HEK293 (cell line): ENCODE results near the gene PGM2.

Experiments used
- CTCF ChIA-PET: fragments of 350-600 bp; formaldehyde crosslinking; extraction: SDS; loops from one replicate; lab custom pipeline; 2021; ENCODE audit warnings: antibody characterized with exemption; lab: Yijun Ruan, JAX
- POLR2A ChIA-PET: fragments of 300-600 bp; formaldehyde crosslinking; extraction: SDS; loops from one replicate; lab custom pipeline; 2020; ENCODE audit warnings: antibody characterized with exemption, inconsistent platforms; lab: Yijun Ruan, JAX
- H3K27ac ChIP-seq: fragments of 200-500 bp; sonication (Bioruptor generic); 2 replicates; pipeline ENCODE4 v1.5.1; 2014; ENCODE audit warnings: low read depth, low read length, control low read depth, inconsistent platforms; ENCODE audit errors: extremely low read depth
- H3K36me3 ChIP-seq, 2 experiments: fragments of 200-500 bp in 1 of 2; sonication (Bioruptor generic) in 1 of 2; 1 replicate in 1 of 2; 2 replicates in 1 of 2; pipeline ENCODE4 v1.5.1; 2014 to 2017; ENCODE audit warnings: inconsistent platforms in 2 of 2, low read length in 2 of 2; ENCODE audit not compliant: control insufficient read depth in 2 of 2, insufficient read depth in 1 of 2
- H3K4me1 ChIP-seq: fragments of 200-500 bp; sonication (Bioruptor generic); 2 replicates; pipeline ENCODE4 v1.5.1; 2014; ENCODE audit warnings: mild to moderate bottlenecking, low read length, inconsistent platforms; ENCODE audit not compliant: control insufficient read depth, insufficient read depth
- H3K4me3 ChIP-seq: 2 replicates; pipeline ENCODE4 v1.5.1; 2011; ENCODE audit warnings: low read depth, mild to moderate bottlenecking, control low read depth, low read length, moderate library complexity
- H3K9me3 ChIP-seq: fragments of 200-500 bp; sonication (Bioruptor generic); 2 replicates; pipeline ENCODE4 v1.5.1; 2014; ENCODE audit warnings: low read depth, low read length, inconsistent platforms; ENCODE audit not compliant: control insufficient read depth, insufficient read depth
- HIC1 ChIP-seq: fragments of 450-650 bp; formaldehyde crosslinking; IDR thresholded peaks from 2 replicates; pipeline ENCODE4 v1.5.1; 2016; ENCODE audit warnings: missing biosample characterization, missing genetic modification characterization
- PRDM1 ChIP-seq: fragments of 450-650 bp; formaldehyde crosslinking; IDR thresholded peaks from 2 replicates; pipeline ENCODE4; 2016; ENCODE audit warnings: missing biosample characterization, missing genetic modification characterization
- SCRT1 ChIP-seq: fragments of 450-650 bp; formaldehyde crosslinking; IDR thresholded peaks from 2 replicates; pipeline ENCODE4 v1.5.1; 2016; ENCODE audit warnings: missing biosample characterization, missing genetic modification characterization, borderline replicate concordance
- TSHZ1 ChIP-seq: fragments of 450-650 bp; formaldehyde crosslinking; IDR thresholded peaks from 2 replicates; pipeline ENCODE4 v1.5.1; 2016; ENCODE audit warnings: missing biosample characterization, missing genetic modification characterization, borderline replicate concordance
- ZBTB26 ChIP-seq: fragments of 450-650 bp; formaldehyde crosslinking; optimal IDR thresholded peaks from 2 replicates; pipeline ENCODE3; 2016; ENCODE audit warnings: missing biosample characterization, mild to moderate bottlenecking, missing genetic modification characterization
- ZNF248 ChIP-seq: fragments of 450-650 bp; formaldehyde crosslinking; IDR thresholded peaks from 2 replicates; pipeline ENCODE4 v1.5.1; 2017; ENCODE audit warnings: missing biosample characterization, missing genetic modification characterization
- ZNF266 ChIP-seq: fragments of 450-650 bp; formaldehyde crosslinking; IDR thresholded peaks from 2 replicates; pipeline ENCODE4 v1.5.1; 2016; ENCODE audit warnings: missing biosample characterization, missing genetic modification characterization, low read depth
- ZNF341 ChIP-seq: fragments of 450-650 bp; formaldehyde crosslinking; IDR thresholded peaks from 2 replicates; pipeline ENCODE4; 2016; ENCODE audit warnings: low read depth, missing biosample characterization, missing genetic modification characterization
- ZNF391 ChIP-seq: fragments of 450-650 bp; formaldehyde crosslinking; IDR thresholded peaks from 2 replicates; pipeline ENCODE4 v1.5.1; 2016; ENCODE audit warnings: low read depth, missing biosample characterization, missing genetic modification characterization, borderline replicate concordance
- ZNF398 ChIP-seq: fragments of 450-650 bp; formaldehyde crosslinking; IDR thresholded peaks from 2 replicates; pipeline ENCODE4 v1.5.1; 2017; ENCODE audit warnings: missing biosample characterization, missing genetic modification characterization
- ZNF501 ChIP-seq: fragments of 450-650 bp; formaldehyde crosslinking; IDR thresholded peaks from 2 replicates; pipeline ENCODE4 v1.5.1; 2016; ENCODE audit warnings: missing biosample characterization, missing genetic modification characterization
- ZNF518A ChIP-seq: fragments of 450-650 bp; formaldehyde crosslinking; conservative IDR thresholded peaks from 2 replicates; pipeline ENCODE4 v1.5.1; 2016; ENCODE audit warnings: low read depth, missing biosample characterization, missing genetic modification characterization
- ZNF555 ChIP-seq: fragments of 450-650 bp; formaldehyde crosslinking; conservative IDR thresholded peaks from 2 replicates; pipeline ENCODE4 v1.5.1; 2017; ENCODE audit warnings: missing biosample characterization, mild to moderate bottlenecking, missing genetic modification characterization, inconsistent platforms
- ZNF707 ChIP-seq: fragments of 450-650 bp; formaldehyde crosslinking; IDR thresholded peaks from 2 replicates; pipeline ENCODE4 v1.5.1; 2016; ENCODE audit warnings: missing biosample characterization, missing genetic modification characterization
- ZSCAN23 ChIP-seq: fragments of 450-650 bp; formaldehyde crosslinking; IDR thresholded peaks from 2 replicates; pipeline ENCODE4 v1.5.1; 2016; ENCODE audit warnings: missing biosample characterization, missing genetic modification characterization

Gene PGM2

GRCh38 chr4:37836274-37836673, 9.8 kb downstream of the PGM2 start (continued):
- no peak for TF ChIP-seq ZNF501 (tag by site-specific recombination)
- TF ChIP-seq ZNF707 (tag by site-specific recombination), result no peak
- no peak for TF ChIP-seq ZNF398 (tag by site-specific recombination)
- TF ChIP-seq ZNF555 (tag by site-specific recombination), result no peak

GRCh38 chr4:37836838-37837440, 10.5 kb downstream of the PGM2 start:
- Histone ChIP-seq H3K36me3 (peaks cover 8 to 72% of the 10 kb centered on the region in 2 experiments; a peak in 2 of 3 replicates), H3K4me1 (no peaks in the 10 kb centered on the region), H3K9me3 (no peaks in the 10 kb centered on the region), H3K4me3 (no peak overlapping the region), H3K27ac (no peak overlapping the region)
- POLR2A ChIA-PET, result no interaction called here
- CTCF ChIA-PET, result no interaction called here
- TF ChIP-seq ZNF518A (tag by site-specific recombination), result no peak
- no peak for TF ChIP-seq ZBTB26 (tag by site-specific recombination)
- TF ChIP-seq ZNF341, result no peak
- no peak for TF ChIP-seq PRDM1
- no peak for TF ChIP-seq HIC1 (tag by site-specific recombination)
- no peak for TF ChIP-seq ZNF266
- no peak for TF ChIP-seq TSHZ1 (tag by site-specific recombination)
- no peak for TF ChIP-seq SCRT1 (tag by site-specific recombination)
- TF ChIP-seq ZNF391 (tag by site-specific recombination), result no peak
- no peak for TF ChIP-seq ZSCAN23
- no peak for TF ChIP-seq ZNF248 (tag by site-specific recombination)
